HL-60 (cell line): ENCODE data around the gene NXT1.
"Not testable (repeated sequence)": the region's sequence is repeated elsewhere in the genome, so short reads cannot be mapped to it uniquely, and the experiment has no call there.

Experiments
- DNase-seq, 2 experiments: peaks; one replicate each; pipeline ENCODE4 v3.0.0-alpha.2; 2010 to 2020; ENCODE audit warnings: low read depth in 1 of 2, low spot score in 1 of 2
- H3K27ac ChIP-seq: fragments of 250-450 bp; sonication (Bioruptor Pico); replicated peaks from 2 replicates; pipeline ENCODE4 v1.5.1; 2020; ENCODE audit warnings: mild to moderate bottlenecking, moderate library complexity
- H3K27me3 ChIP-seq: fragments of 250-450 bp; sonication (Bioruptor Pico); 2 replicates; pipeline ENCODE4 v1.5.1; 2021; ENCODE audit warnings: mild to moderate bottlenecking, moderate library complexity; ENCODE audit not compliant: insufficient read depth, poor library complexity, severe bottlenecking
- H3K4me3 ChIP-seq: replicated peaks from 2 replicates; pipeline ENCODE4 v1.5.1; 2011; ENCODE audit warnings: mild to moderate bottlenecking, control low read depth, low read length; ENCODE audit not compliant: insufficient read depth
- GABPA ChIP-seq: IDR thresholded peaks from 2 replicates; pipeline ENCODE4 v1.6.1; 2012; ENCODE audit warnings: low read depth
- POLR2AphosphoS5 ChIP-seq: IDR thresholded peaks from 2 replicates; pipeline ENCODE4 v1.6.1; 2012; ENCODE audit warnings: low read depth
- SPI1 ChIP-seq: IDR thresholded peaks from 2 replicates; pipeline ENCODE4 v1.6.1; 2012; ENCODE audit warnings: low read depth, mild to moderate bottlenecking, borderline replicate concordance
- TF ChIP-seq, protein P1 (sequence below): IDR thresholded peaks from one replicate; pipeline ENCODE4 v1.5.1; 2011; ENCODE audit warnings: low read length, control low read depth, inconsistent platforms; ENCODE audit not compliant: insufficient read depth
- TF ChIP-seq, protein P2 (sequence below): IDR thresholded peaks from 2 replicates; pipeline ENCODE4 v1.6.1; 2012; ENCODE audit warnings: low read depth; ENCODE audit not compliant: insufficient replicate concordance

The NXT1 gene

DNA sequence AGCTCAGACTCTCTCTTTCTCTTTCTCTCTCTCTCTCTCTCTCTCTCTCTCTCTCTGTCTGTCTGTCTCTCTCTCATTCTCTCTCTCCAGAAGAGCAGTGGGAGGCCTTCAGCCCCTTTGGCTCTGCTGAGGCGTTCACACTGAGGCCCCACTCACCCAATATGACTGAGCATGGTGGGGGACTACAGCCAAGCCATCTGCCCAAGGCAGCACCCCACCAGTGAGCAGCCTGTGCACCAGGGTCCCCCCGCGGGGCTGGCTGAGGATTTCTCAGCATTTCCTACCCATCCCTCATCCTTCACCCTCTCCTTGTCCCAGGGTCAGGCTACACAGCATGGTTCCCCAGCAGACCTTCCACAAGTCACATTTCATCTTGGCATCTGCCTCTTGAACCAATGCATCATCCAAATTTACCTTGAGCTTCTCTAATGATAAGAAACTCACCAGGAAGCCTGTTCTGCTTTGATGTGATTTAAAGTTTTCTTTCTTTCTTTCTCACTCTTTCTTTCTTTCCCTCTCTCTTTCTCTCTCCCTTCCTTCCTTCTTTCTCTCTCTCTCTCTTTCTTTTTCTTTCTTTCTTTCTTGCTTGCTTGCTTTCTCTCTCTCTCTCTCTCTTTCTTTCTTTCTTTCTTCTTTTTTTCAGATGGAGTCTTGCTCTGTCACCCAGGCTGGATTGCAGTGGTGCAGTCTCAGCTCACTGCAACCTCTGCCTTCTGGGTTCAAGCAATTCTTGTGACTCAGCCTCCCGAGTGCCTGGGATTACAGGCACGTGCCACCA is 47.1 kb upstream of the NXT1 start:
- H3K27me3 ChIP-seq: no peaks in the 10 kb centered on the region
- no peak overlapping the region for H3K27ac ChIP-seq
- TF ChIP-seq POLR2AphosphoS5: no peak
- TF ChIP-seq, protein P1, sequence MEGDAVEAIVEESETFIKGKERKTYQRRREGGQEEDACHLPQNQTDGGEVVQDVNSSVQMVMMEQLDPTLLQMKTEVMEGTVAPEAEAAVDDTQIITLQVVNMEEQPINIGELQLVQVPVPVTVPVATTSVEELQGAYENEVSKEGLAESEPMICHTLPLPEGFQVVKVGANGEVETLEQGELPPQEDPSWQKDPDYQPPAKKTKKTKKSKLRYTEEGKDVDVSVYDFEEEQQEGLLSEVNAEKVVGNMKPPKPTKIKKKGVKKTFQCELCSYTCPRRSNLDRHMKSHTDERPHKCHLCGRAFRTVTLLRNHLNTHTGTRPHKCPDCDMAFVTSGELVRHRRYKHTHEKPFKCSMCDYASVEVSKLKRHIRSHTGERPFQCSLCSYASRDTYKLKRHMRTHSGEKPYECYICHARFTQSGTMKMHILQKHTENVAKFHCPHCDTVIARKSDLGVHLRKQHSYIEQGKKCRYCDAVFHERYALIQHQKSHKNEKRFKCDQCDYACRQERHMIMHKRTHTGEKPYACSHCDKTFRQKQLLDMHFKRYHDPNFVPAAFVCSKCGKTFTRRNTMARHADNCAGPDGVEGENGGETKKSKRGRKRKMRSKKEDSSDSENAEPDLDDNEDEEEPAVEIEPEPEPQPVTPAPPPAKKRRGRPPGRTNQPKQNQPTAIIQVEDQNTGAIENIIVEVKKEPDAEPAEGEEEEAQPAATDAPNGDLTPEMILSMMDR: no peak
- no peak overlapping the region for H3K4me3 ChIP-seq
- DNase-seq: no peak

DNA sequence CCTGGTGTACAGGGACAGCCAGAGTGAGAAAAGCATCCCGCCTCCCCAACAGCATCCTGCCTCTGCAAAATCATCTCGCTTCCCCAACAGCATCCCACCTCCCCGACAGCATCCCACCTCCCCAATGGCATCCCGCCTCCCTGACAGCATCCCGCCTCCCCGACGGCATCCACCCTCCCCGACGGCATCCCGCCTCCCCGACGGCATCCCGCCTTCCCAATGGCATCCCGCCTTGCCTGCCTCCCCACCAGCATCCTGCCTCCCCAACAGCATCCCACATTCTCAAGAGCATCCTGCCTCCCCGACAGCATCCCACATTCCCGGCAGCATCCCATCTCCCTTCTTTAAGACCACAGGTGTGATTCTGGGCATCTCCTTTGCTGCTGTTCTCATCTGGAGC is 46.0 kb upstream of the NXT1 start:
- DNase-seq: no peak
- Histone ChIP-seq H3K4me3 (no peak overlapping the region), H3K27ac (no peak overlapping the region), H3K27me3 (no peaks in the 10 kb centered on the region)
- TF ChIP-seq GABPA: no peak
- TF ChIP-seq, protein P2, sequence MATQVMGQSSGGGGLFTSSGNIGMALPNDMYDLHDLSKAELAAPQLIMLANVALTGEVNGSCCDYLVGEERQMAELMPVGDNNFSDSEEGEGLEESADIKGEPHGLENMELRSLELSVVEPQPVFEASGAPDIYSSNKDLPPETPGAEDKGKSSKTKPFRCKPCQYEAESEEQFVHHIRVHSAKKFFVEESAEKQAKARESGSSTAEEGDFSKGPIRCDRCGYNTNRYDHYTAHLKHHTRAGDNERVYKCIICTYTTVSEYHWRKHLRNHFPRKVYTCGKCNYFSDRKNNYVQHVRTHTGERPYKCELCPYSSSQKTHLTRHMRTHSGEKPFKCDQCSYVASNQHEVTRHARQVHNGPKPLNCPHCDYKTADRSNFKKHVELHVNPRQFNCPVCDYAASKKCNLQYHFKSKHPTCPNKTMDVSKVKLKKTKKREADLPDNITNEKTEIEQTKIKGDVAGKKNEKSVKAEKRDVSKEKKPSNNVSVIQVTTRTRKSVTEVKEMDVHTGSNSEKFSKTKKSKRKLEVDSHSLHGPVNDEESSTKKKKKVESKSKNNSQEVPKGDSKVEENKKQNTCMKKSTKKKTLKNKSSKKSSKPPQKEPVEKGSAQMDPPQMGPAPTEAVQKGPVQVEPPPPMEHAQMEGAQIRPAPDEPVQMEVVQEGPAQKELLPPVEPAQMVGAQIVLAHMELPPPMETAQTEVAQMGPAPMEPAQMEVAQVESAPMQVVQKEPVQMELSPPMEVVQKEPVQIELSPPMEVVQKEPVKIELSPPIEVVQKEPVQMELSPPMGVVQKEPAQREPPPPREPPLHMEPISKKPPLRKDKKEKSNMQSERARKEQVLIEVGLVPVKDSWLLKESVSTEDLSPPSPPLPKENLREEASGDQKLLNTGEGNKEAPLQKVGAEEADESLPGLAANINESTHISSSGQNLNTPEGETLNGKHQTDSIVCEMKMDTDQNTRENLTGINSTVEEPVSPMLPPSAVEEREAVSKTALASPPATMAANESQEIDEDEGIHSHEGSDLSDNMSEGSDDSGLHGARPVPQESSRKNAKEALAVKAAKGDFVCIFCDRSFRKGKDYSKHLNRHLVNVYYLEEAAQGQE: no peak

DNA sequence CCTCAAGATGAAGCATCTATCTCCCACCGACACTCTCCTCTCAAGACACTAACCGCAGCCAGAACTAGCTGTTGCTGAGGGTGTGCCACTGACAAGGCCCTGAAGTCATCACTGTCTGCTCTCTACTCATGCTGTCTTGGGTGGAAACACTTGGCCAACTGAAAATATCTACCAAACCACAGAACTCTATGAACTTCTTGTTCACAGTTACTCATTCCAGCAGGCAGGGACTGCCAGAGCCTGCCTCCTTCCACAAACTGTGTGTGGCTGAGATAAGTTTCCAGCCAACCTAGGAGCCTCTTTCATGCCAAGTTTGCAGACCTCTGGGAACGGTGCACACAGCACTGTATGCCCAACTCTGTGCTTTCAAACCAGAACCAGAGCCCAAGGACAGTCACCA is 45.5 kb upstream of the NXT1 start:
- no peak for DNase-seq
- Histone ChIP-seq H3K4me3 (no peak overlapping the region), H3K27me3 (no peaks in the 10 kb centered on the region), H3K27ac (no peak overlapping the region)
- TF ChIP-seq, protein P2: no peak
- TF ChIP-seq, protein P1: no peak
- TF ChIP-seq POLR2AphosphoS5 (no peak), SPI1 (no peak), GABPA (no peak)

DNA sequence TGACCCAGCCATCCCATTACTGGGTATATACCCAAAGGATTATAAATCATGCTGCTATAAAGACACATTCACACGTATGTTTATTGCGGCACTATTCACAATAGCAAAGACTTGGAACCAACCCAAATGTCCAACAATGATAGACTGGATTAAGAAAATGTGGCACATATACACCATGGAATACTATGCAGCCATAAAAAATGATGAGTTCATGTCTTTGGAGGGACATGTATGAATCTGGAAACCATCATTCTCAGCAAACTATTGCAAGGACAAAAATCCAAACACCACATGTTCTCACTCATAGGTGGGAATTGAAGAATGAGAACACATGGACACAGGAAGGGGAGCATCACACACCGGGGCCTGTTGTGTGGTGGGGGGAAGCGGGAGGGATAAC is 43.2 kb upstream of the NXT1 start:
- not testable (repeated sequence) for H3K27me3 ChIP-seq, H3K27ac ChIP-seq, DNase-seq, H3K4me3 ChIP-seq

DNA sequence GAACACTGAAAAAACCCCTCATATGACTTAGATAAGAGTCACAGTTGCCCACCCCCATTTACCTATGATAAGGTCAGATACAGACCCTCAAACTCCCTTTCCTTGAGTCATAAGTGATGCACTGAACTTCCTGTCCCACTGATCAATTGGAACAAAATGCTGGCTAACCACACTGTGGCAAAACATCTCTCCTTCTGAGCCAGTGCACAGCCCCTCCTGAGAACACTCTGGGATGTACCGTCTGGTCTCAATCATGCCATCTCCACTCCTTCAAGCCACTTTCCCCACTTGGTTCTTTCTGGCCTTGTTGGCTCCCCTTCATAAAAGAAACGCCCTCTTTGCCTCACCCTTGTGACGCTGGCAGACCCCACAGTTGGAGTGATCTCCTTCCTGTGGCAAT is 42.6 kb upstream of the NXT1 start:
- no peak overlapping the region for H3K27ac ChIP-seq
- H3K27me3 ChIP-seq: no peaks in the 10 kb centered on the region
- DNase-seq: no peak
- no peak overlapping the region for H3K4me3 ChIP-seq
- TF ChIP-seq, protein P1: no peak
- TF ChIP-seq GABPA (no peak), SPI1 (no peak), POLR2AphosphoS5 (no peak)
- TF ChIP-seq, protein P2: no peak
